GM12801 (cell line): Measurements from ENCODE around the gene SMIM20.

Source experiments
- TF ChIP-seq, protein P1 (sequence below): IDR thresholded peaks from one replicate; pipeline ENCODE4 v1.5.1; 2011; ENCODE audit warnings: control low read depth; ENCODE audit not compliant: insufficient read length; ENCODE audit errors: extremely low read depth

The SMIM20 gene

DNA sequence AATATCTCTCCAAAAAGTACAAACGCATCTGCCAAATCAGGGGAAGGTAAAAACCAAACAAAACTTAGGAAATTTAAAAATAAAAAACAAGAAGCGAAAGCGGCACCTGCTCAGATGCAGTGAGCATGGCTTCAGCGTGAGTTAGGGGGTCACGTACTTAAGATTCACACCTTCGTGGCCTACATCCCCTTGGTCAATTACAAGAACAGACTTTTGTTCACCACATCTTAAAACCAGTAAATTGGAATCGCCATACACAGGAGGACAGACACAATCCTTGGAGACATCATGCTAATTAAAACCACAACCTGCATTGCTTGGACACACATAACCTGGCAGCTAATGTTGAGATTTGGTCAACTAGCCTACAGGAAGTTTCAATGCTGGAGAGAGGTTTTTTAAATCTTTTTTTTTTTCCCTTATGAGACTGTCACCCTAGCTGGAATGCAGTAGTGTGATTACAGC, 38.7 kb upstream of the SMIM20 start:
- TF ChIP-seq, protein P1, sequence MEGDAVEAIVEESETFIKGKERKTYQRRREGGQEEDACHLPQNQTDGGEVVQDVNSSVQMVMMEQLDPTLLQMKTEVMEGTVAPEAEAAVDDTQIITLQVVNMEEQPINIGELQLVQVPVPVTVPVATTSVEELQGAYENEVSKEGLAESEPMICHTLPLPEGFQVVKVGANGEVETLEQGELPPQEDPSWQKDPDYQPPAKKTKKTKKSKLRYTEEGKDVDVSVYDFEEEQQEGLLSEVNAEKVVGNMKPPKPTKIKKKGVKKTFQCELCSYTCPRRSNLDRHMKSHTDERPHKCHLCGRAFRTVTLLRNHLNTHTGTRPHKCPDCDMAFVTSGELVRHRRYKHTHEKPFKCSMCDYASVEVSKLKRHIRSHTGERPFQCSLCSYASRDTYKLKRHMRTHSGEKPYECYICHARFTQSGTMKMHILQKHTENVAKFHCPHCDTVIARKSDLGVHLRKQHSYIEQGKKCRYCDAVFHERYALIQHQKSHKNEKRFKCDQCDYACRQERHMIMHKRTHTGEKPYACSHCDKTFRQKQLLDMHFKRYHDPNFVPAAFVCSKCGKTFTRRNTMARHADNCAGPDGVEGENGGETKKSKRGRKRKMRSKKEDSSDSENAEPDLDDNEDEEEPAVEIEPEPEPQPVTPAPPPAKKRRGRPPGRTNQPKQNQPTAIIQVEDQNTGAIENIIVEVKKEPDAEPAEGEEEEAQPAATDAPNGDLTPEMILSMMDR: no peak

DNA sequence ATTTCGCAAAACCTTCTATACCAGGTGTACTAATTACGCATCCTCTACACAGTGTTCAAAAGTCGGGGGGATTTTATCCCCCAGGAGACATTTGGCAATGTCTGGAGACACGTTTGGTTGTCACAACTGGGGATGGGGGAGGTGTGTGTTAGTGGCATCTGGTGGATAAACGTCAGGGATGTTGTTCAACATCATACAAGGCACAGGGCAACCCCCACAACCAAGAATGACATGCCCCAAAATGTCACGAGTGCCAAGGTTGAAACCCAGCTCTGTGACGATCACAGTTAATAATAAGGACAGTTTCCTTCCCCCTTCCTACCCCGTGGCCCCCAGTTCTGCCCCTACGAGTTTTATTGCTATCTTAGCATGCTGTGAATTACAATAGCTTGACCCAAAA, 35.3 kb upstream of the SMIM20 start:
- TF ChIP-seq, protein P1: no peak

DNA sequence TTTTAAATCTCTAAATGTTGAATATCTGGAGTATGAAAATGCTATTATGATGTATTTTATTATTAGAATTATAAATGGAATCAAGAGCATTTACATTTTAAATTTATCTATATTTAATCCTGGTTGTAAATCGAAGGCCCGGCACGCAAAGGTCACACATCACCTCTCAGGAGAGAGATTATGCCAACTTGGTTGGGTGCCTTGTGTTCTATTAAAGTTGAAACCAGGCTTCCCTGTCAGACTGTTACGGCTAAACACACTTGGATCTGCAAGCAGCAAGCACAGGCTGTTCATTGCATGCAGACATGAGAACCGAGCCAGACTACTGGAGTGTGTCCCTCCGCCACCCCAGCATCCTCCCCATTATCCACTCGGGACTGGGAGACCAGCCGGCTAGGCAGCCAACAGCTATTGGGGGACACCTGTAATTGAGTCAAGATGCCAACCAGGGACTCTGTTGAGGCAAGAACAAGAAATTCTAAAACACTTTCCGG, 34.9 kb upstream of the SMIM20 start:
- TF ChIP-seq, protein P1: no peak

DNA sequence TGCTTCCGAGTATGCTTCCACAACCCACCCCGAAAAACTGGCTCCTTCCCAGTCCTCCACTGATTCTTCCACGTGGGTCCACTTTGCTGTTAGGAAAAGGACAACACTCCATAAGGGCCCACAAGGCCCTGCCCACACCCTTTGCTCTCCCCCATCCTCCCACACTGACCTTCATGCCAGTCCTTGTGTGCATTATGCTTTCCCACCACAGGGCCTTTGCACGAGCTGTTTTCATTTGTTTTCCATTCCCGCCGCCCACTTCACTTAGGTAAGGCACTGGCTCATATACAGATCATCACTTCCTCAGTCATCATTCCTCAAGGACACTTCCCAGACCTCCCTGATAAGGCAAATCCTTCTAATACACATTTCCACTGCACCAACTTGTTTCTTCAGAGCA, 34.4 kb upstream of the SMIM20 start:
- TF ChIP-seq, protein P1: no peak

DNA sequence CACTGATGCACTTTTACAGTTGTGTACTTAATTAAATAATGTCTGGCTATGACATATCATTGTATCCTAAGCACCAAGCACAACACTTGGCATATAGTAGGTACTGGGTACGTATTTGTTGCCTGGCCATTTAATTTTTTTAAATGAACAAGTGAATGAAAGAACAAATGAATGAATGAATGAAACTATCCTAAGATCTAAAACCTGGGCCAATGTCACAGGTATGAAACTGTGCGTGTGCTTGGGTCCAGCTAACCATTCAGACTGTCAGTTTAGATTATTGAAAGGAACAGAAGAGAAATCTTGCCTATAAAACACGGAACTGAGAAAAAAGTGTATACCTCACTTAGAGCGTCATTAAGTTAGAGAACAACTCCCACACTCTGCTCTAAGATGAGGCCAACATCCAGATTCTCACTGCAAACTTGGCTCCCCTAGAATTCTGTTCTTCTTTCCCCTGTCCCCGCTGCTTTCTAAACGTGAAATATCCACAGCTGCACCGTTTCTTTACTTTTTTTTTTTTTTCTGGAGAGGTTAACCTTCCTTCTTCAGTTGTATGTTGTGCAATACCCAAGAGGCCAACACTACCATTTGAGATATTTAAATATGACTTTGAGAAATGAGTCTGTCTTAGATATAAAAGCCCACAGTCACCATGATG, 33.9 kb upstream of the SMIM20 start:
- TF ChIP-seq, protein P1: no peak

DNA sequence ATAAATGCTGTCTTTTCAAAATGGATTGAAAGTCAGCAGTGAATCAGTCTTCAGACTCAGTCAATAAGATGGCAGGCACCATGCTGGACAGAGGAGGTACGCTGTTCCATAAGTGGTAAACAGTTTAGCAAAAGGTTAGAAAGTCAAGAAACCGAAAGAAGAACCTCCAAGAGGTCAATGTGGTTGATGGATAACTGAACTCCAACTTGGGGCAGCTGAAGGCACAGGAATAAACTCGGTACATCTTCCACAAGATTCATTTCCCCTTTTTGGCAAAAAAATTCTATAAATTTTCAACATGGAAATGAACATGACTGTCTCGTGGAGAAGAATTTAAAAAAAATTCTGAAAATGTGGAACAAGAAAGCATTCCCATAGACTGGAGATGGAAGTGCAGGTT, 32.8 kb upstream of the SMIM20 start:
- TF ChIP-seq, protein P1: no peak

DNA sequence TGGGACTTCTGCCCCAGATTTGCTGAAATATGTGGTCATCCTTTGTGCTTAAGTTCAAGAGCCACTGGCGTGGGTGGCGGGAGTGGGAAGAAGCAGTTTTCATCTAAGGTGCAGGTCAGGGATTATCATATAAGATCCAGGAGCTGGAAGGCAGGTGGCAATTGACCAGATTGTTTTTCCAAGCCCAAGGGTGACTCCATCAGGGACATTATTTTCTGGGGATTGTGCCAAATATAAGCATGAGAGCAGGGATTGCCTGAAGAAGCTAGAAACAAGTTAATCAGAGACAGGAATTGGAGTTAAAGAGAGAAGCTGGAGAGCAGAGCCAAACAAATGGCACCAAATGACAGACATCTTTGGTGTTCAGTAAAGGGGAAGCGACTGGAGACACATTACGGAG, 31.8 kb upstream of the SMIM20 start:
- TF ChIP-seq, protein P1: no peak
